Testis (tissue), 3 donors: ENCODE data around the gene PJA1. TPM values are rescaled to one million over a fixed set of nuclear protein-coding genes. Genes with fewer than 3 reads are reported as not detected.
A peak's percentile ranks its signal among the peaks of the same experiment; 100 is the strongest.

Experiments
- DNase-seq: peaks from one replicate; pipeline ENCODE4 v3.0.0-alpha.2; 2019
- H3K27ac ChIP-seq, 2 donors: fragments of 200-600 bp; sonication (generic); one replicate each; pipeline ENCODE4 v1.5.1; 2019
- H3K27me3 ChIP-seq: fragments of 200-600 bp; sonication (generic); one replicate; pipeline ENCODE4 v1.5.1; 2019
- H3K36me3 ChIP-seq: fragments of 200-600 bp; sonication (generic); one replicate; pipeline ENCODE4 v1.5.1; 2017; ENCODE audit warnings: low read depth; ENCODE audit errors: missing control alignments
- H3K4me1 ChIP-seq: fragments of 200-600 bp; sonication (generic); one replicate; pipeline ENCODE4 v1.5.1; 2019
- H3K4me3 ChIP-seq, 2 donors: fragments of 200-600 bp; sonication (generic); one replicate each; pipeline ENCODE4 v1.5.1; 2017 to 2019
- H3K9me3 ChIP-seq: fragments of 200-600 bp; sonication (generic); one replicate; pipeline ENCODE4 v1.5.1; 2017
- POLR2A ChIP-seq: fragments of 450-650 bp; IDR thresholded peaks from one replicate; pipeline ENCODE4 v1.6.1; 2017; ENCODE audit warnings: antibody characterized with exemption, mild to moderate bottlenecking, moderate library complexity
- WGBS, 2 donors: methylation state at CpG; one replicate each; pipeline ENCODE4 v1.1.5; 2018; 5-methylcytosine and 5-hydroxymethylcytosine counted together
- intact Hi-C: fragments of 100-400 bp; cut with DNase I; formaldehyde crosslinking; loops from one replicate; pipeline ENCODE4 v1.15.1; 2023; ENCODE audit warnings: low total_unique reads
- polyA plus RNA-seq: library from polyadenylated mRNA; stranded (reverse); fragments of 350-450 nt; fragmentation: Illumina TruSeq; extraction: RNeasy Lipid Tissue Mini Kit (QIAGEN cat#74804); gene quantifications from one replicate; pipeline ENCODE4 v1.2.3, GENCODE V29; 2014; ENCODE audit warnings: low read depth, low replicate concordance; ENCODE audit not compliant: insufficient read depth
- total RNA-seq, 2 donors: library from RNA; depleted of rRNA; stranded (reverse); fragments of >200 nt; gene quantifications; one replicate each; pipeline ENCODE4 v1.2.3, GENCODE V29; 2016
- TF ChIP-seq, protein P1 (sequence below), 3 experiments: fragments of 450-650 bp in 2 of 3; fragments of 200-600 bp in 1 of 3; sonication (generic) in 1 of 3; IDR thresholded peaks; one replicate each; pipeline ENCODE4 v1.5.1; 2016 to 2019; ENCODE audit warnings: antibody characterized with exemption in 3 of 3, mild to moderate bottlenecking in 2 of 3, moderate library complexity in 1 of 3

The PJA1 gene
- total and polyA plus RNA-seq, 3 donors from 2014 or later: 56.6 to 101 (median 61.8) TPM

DNA sequence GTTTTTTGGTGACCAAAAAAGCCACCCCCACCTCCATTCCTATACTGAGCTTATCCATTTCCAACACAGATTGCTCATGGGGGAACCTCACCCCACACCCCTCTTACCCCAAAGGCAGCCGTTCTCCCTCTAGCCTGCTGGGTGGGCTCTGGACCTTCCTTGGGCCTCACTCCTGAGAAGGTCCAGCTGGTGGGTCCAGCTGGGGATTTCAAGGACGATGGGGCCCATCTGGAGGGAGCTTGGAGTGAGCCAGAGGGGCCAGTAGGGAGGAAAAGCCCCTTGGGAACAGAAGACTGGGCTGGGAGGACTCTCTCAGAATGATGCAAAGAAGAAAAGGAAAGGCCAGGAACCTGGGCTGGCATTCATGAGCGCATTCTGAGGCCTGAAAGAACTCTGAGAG, 42.0 kb upstream of the PJA1 start:
- Histone ChIP-seq H3K4me3 (no peak overlapping the region), H3K9me3 (no peaks in the 10 kb centered on the region), H3K27me3 (no peaks in the 10 kb centered on the region), H3K27ac (no peak overlapping the region), H3K4me1 (no peaks in the 10 kb centered on the region), H3K36me3 (no peaks in the 10 kb centered on the region)
- no peak for DNase-seq
- intact Hi-C loops: no loop called here
- 67 to 82% methylated on average over 2 to 3 of the region's 3 CpGs for WGBS, 2 donors
- TF ChIP-seq, protein P1, sequence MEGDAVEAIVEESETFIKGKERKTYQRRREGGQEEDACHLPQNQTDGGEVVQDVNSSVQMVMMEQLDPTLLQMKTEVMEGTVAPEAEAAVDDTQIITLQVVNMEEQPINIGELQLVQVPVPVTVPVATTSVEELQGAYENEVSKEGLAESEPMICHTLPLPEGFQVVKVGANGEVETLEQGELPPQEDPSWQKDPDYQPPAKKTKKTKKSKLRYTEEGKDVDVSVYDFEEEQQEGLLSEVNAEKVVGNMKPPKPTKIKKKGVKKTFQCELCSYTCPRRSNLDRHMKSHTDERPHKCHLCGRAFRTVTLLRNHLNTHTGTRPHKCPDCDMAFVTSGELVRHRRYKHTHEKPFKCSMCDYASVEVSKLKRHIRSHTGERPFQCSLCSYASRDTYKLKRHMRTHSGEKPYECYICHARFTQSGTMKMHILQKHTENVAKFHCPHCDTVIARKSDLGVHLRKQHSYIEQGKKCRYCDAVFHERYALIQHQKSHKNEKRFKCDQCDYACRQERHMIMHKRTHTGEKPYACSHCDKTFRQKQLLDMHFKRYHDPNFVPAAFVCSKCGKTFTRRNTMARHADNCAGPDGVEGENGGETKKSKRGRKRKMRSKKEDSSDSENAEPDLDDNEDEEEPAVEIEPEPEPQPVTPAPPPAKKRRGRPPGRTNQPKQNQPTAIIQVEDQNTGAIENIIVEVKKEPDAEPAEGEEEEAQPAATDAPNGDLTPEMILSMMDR (IDR thresholded peaks at IDR 0.05): no peak
- no peak for TF ChIP-seq POLR2A

DNA sequence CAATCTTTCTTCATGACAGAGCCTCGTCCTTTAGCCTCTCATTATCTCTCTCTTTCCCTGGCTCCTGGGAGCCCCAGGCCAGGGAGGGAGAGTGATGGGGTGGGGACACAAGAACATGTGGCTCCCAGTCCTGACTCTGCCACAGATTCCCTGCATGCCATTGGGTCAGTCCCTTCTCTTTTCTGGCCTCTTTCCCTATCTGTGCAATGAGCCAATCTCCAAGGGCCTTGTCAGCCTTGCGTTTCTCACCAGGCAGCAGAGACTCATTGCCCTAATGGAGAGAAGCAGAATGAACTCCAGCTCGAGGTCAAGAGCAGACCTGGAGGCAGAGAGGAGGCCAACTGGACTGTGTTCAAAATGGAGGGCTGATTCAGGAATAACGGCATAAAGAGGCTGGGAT, 38.4 kb upstream of the PJA1 start:
- TF ChIP-seq, protein P1 (IDR thresholded peaks at IDR 0.05): no peak
- TF ChIP-seq POLR2A: no peak
- Histone ChIP-seq H3K36me3 (no peaks in the 10 kb centered on the region), H3K9me3 (no peaks in the 10 kb centered on the region), H3K4me3 (no peak overlapping the region), H3K27ac (no peak overlapping the region), H3K4me1 (no peaks in the 10 kb centered on the region), H3K27me3 (no peaks in the 10 kb centered on the region)
- intact Hi-C loops: no loop called here
- 25 to 68% methylated on average over 3 to 4 of the region's 4 CpGs for WGBS, 2 donors
- DNase-seq: no peak

DNA sequence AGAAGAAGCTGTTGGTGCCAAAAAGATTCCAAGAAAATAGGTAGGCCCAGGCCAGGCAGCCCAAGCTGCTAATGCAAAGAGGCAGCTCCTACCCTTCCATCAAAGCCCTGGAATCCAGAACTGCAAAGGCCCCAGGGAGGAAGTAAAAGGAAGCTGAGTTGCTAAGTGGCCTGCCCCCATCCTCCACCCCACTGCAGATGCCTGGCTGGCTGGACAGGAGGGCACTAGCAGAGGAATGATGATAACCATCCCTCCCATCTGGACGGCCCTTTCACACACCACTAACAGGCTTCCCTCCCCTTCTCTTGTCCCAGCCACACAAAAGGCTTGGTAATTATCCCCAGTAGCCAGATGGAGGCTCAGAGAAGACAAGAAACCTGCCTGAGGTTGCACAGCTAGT, 32.4 kb upstream of the PJA1 start:
- no peak for DNase-seq
- TF ChIP-seq, protein P1 (IDR thresholded peaks at IDR 0.05): no peak
- TF ChIP-seq POLR2A: no peak
- Histone ChIP-seq H3K27me3 (no peaks in the 10 kb centered on the region), H3K4me3 (no peak overlapping the region), H3K4me1 (peaks cover 3% of the 10 kb centered on the region), H3K9me3 (no peaks in the 10 kb centered on the region), H3K36me3 (no peaks in the 10 kb centered on the region), H3K27ac (no peak overlapping the region)
- intact Hi-C loops: no loop called here
- WGBS, 2 donors: 67 to 71% methylated on average over 1 of the region's 1 CpG

- Histone ChIP-seq H3K4me1 (peaks cover 3% of the 10 kb centered on the region), H3K27ac (no peak overlapping the region), H3K36me3 (no peaks in the 10 kb centered on the region), H3K4me3 (no peak overlapping the region), H3K9me3 (no peaks in the 10 kb centered on the region), H3K27me3 (no peaks in the 10 kb centered on the region)
- WGBS, 2 donors: 38% methylated on average over 3 of the region's 3 CpGs; no CpG with 5 or more reads in 1 of the 2 donors
- TF ChIP-seq, protein P1 (IDR thresholded peaks at IDR 0.05): no peak
- no peak for TF ChIP-seq POLR2A
- DNase-seq: peak; percentile 74
- intact Hi-C loops: no loop called here
These were observed 31.4 kb upstream of the PJA1 start for GRCh38 chrX:69196666-69197065.

GRCh38 chrX:69195810-69196209, 30.6 kb upstream of the PJA1 start:
- WGBS, 2 donors: 73 to 79% methylated on average over 2 of the region's 3 CpGs
- H3K4me1 ChIP-seq: peaks cover 3% of the 10 kb centered on the region
- no peak overlapping the region for H3K27ac ChIP-seq
- no peaks in the 10 kb centered on the region for H3K9me3 ChIP-seq
- intact Hi-C loops: no loop called here
- no peaks in the 10 kb centered on the region for H3K27me3 ChIP-seq
- no peaks in the 10 kb centered on the region for H3K36me3 ChIP-seq
- DNase-seq: no peak
- TF ChIP-seq POLR2A: no peak
- TF ChIP-seq, protein P1 (IDR thresholded peaks at IDR 0.05): no peak
- H3K4me3 ChIP-seq: no peak overlapping the region
